GM12891 (cell line): ENCODE data around the gene LMCD1.

Experiments used
- PAX5 ChIP-seq: IDR thresholded peaks from 2 replicates; pipeline ENCODE4 v1.6.1; 2011; ENCODE audit warnings: low read length, moderate library complexity, mild to moderate bottlenecking; ENCODE audit not compliant: insufficient read depth, severe bottlenecking
- POLR2A ChIP-seq: IDR thresholded peaks from 2 replicates; pipeline ENCODE4 v1.6.1; 2011; ENCODE audit warnings: low read depth, low read length, control low read depth
- POLR2AphosphoS5 ChIP-seq: IDR thresholded peaks from 2 replicates; pipeline ENCODE4 v1.6.1; 2011; ENCODE audit warnings: low read depth, low read length, control low read depth
- SPI1 ChIP-seq: IDR thresholded peaks from 2 replicates; pipeline ENCODE4 v1.6.1; 2011; ENCODE audit warnings: low read depth, low read length, control low read depth
- TAF1 ChIP-seq: IDR thresholded peaks from 2 replicates; pipeline ENCODE4 v1.6.1; 2011; ENCODE audit warnings: low read depth, low read length, control low read depth

GRCh38 chr3:8571256-8571655, 69.6 kb downstream of the LMCD1 start:
- TF ChIP-seq POLR2A (no peak), TAF1 (no peak), POLR2AphosphoS5 (no peak), SPI1 (no peak), PAX5 (no peak)
